ENCODE data around the gene P4HB.

Gene P4HB

GRCh38 chr17:81812571-81813370, 47.6 kb downstream of the P4HB start:
- Histone ChIP-seq H3K4me3 (ENCODE audit: low read length) (no peak overlapping the region), H3K79me2 (ENCODE audit: low read length) (no peaks in the 10 kb centered on the region), H3F3A (ENCODE audit: insufficient read depth, low read length) (peaks cover 3% of the 10 kb centered on the region; the same call in 1 of the 2 replicates), H4K20me1 (ENCODE audit: insufficient read depth, low read length) (no peaks in the 10 kb centered on the region), H3K9ac (ENCODE audit: low read length) (no peak overlapping the region), H3K36me3 (replicated peaks; ENCODE audit: insufficient read depth, low read length) (no peaks in the 10 kb centered on the region), H2AFZ (ENCODE audit: low read length) (no peak overlapping the region), H3K4me1 (ENCODE audit: low read length) (peaks cover 8% of the 10 kb centered on the region), H3K27ac (ENCODE audit: low read length) (no peak overlapping the region), H3K9me3 (replicated peaks; ENCODE audit: insufficient read depth, low read length) (no peaks in the 10 kb centered on the region), H3K9me2 (replicated peaks; ENCODE audit: insufficient read depth, low read length) (no peaks in the 10 kb centered on the region), H3K4me2 (ENCODE audit: low read depth, low read length) (no peak overlapping the region), H3K27me3 (replicated peaks; ENCODE audit: insufficient read depth, low read length) (peaks cover 76% of the 10 kb centered on the region)
- TF ChIP-seq CTCF (IDR thresholded peaks at IDR 0.05; ENCODE audit: low read length) (no peak), EZH2phosphoT487 (IDR thresholded peaks at IDR 0.05; ENCODE audit: low read length) (no peak), EZH2 (optimal IDR thresholded peaks at IDR 0.05; ENCODE audit: low read depth, low read length) (no peak)
- DNase-seq = no peak

GRCh38 chr17:81811705-81812570, 48.4 kb downstream of the P4HB start:
- H3K4me2 ChIP-seq (ENCODE audit: low read depth, low read length) = no peak overlapping the region
- no peaks in the 10 kb centered on the region for H3K9me2 ChIP-seq (replicated peaks; ENCODE audit: insufficient read depth, low read length)
- H3K27ac ChIP-seq (ENCODE audit: low read length) = no peak overlapping the region
- H3K9me3 ChIP-seq (replicated peaks; ENCODE audit: insufficient read depth, low read length) = no peaks in the 10 kb centered on the region
- no peak overlapping the region for H3K9ac ChIP-seq (ENCODE audit: low read length)
- DNase-seq = no peak
- no peak for TF ChIP-seq CTCF (IDR thresholded peaks at IDR 0.05; ENCODE audit: low read length)
- TF ChIP-seq EZH2 (optimal IDR thresholded peaks at IDR 0.05; ENCODE audit: low read depth, low read length) = no peak
- TF ChIP-seq EZH2phosphoT487 (IDR thresholded peaks at IDR 0.05; ENCODE audit: low read length) = no peak
- peaks cover 76% of the 10 kb centered on the region for H3K27me3 ChIP-seq (replicated peaks; ENCODE audit: insufficient read depth, low read length)
- no peaks in the 10 kb centered on the region for H4K20me1 ChIP-seq (ENCODE audit: insufficient read depth, low read length)
- H3K4me1 ChIP-seq (ENCODE audit: low read length) = peaks cover 8% of the 10 kb centered on the region
- no peak overlapping the region for H3K4me3 ChIP-seq (ENCODE audit: low read length)
- no peak overlapping the region for H2AFZ ChIP-seq (ENCODE audit: low read length)
- H3K36me3 ChIP-seq (replicated peaks; ENCODE audit: insufficient read depth, low read length) = no peaks in the 10 kb centered on the region
- H3F3A ChIP-seq (ENCODE audit: insufficient read depth, low read length) = peaks cover 3% of the 10 kb centered on the region; the same call in 1 of the 2 replicates
- no peaks in the 10 kb centered on the region for H3K79me2 ChIP-seq (ENCODE audit: low read length)

GRCh38 chr17:81810892-81811704, 49.2 kb downstream of the P4HB start:
- Histone ChIP-seq H2AFZ (ENCODE audit: low read length) (no peak overlapping the region), H3K9me2 (replicated peaks; ENCODE audit: insufficient read depth, low read length) (no peaks in the 10 kb centered on the region), H3K27me3 (replicated peaks; ENCODE audit: insufficient read depth, low read length) (peaks cover 81% of the 10 kb centered on the region), H3K4me3 (ENCODE audit: low read length) (no peak overlapping the region), H3K36me3 (replicated peaks; ENCODE audit: insufficient read depth, low read length) (no peaks in the 10 kb centered on the region), H3K9me3 (replicated peaks; ENCODE audit: insufficient read depth, low read length) (no peaks in the 10 kb centered on the region), H3K79me2 (ENCODE audit: low read length) (no peaks in the 10 kb centered on the region), H3K4me2 (ENCODE audit: low read depth, low read length) (no peak overlapping the region), H3F3A (ENCODE audit: insufficient read depth, low read length) (peaks cover 3% of the 10 kb centered on the region; the same call in 1 of the 2 replicates), H4K20me1 (ENCODE audit: insufficient read depth, low read length) (no peaks in the 10 kb centered on the region), H3K27ac (ENCODE audit: low read length) (no peak overlapping the region), H3K4me1 (ENCODE audit: low read length) (peaks cover 6% of the 10 kb centered on the region), H3K9ac (ENCODE audit: low read length) (no peak overlapping the region)
- no peak for TF ChIP-seq EZH2phosphoT487 (IDR thresholded peaks at IDR 0.05; ENCODE audit: low read length)
- no peak for DNase-seq
